H1 (cell line): ENCODE data around the gene LAMB3. TPM values are rescaled to one million over a fixed set of nuclear protein-coding genes. Genes with fewer than 3 reads are reported as not detected.

Experiments
- ATF3 ChIP-seq: IDR thresholded peaks from 2 replicates; pipeline ENCODE4 v1.6.1; 2011; ENCODE audit warnings: low read depth, mild to moderate bottlenecking, low read length; ENCODE audit not compliant: insufficient read depth
- BCL11A ChIP-seq, 2 experiments: IDR thresholded peaks; one replicate each; pipeline ENCODE4 v1.6.1; 2011; ENCODE audit warnings: low read depth in 2 of 2, low read length in 2 of 2, mild to moderate bottlenecking in 2 of 2
- CBX5 ChIP-seq: fragments of 300-800, 300-1000 bp; sonication (generic); IDR thresholded peaks from 2 replicates; pipeline ENCODE4 v1.7.1; 2016; ENCODE audit warnings: antibody characterized with exemption, low read length, low read depth
- CBX8 ChIP-seq: fragments of 300-800, 300-1000 bp; sonication (generic); IDR thresholded peaks from 2 replicates; pipeline ENCODE4 v1.7.1; 2016; ENCODE audit warnings: low read depth, low read length, borderline replicate concordance
- CHD2 ChIP-seq: IDR thresholded peaks from 2 replicates; pipeline ENCODE4 v1.6.1; 2012; ENCODE audit warnings: low read length, improper control_type of control experiment
- EP300 ChIP-seq, 2 experiments: IDR thresholded peaks; 1 replicate in 1 of 2; 2 replicates in 1 of 2; pipeline ENCODE4 v1.6.1; 2011 to 2012; ENCODE audit warnings: low read depth in 2 of 2, low read length in 2 of 2, mild to moderate bottlenecking in 2 of 2, borderline replicate concordance in 1 of 2, inconsistent platforms in 1 of 2, moderate library complexity in 1 of 2
- GABPA ChIP-seq: IDR thresholded peaks from 2 replicates; pipeline ENCODE4 v1.6.1; 2011; ENCODE audit warnings: mild to moderate bottlenecking, low read length, moderate library complexity, borderline replicate concordance; ENCODE audit not compliant: insufficient read depth
- JUN ChIP-seq: IDR thresholded peaks from 2 replicates; pipeline ENCODE4 v1.6.1; 2011; ENCODE audit warnings: low read depth, mild to moderate bottlenecking, improper control_type of control experiment, low read length
- KDM1A ChIP-seq: fragments of 200-600, 300-600 bp; sonication (generic); IDR thresholded peaks from 2 replicates; pipeline ENCODE4 v1.7.1; 2016; ENCODE audit warnings: mild to moderate bottlenecking, low read length, borderline replicate concordance
- MAFK ChIP-seq: IDR thresholded peaks from 2 replicates; pipeline ENCODE4 v1.6.1; 2012; ENCODE audit warnings: low read depth, mild to moderate bottlenecking, improper control_type of control experiment, low read length
- MAX ChIP-seq: IDR thresholded peaks from 2 replicates; pipeline ENCODE4 v1.6.1; 2012; ENCODE audit warnings: inconsistent platforms
- PHF8 ChIP-seq: fragments of 200-600 bp; sonication (generic); conservative IDR thresholded peaks from 2 replicates; pipeline ENCODE4 v1.7.1; 2012; ENCODE audit warnings: low read depth, mild to moderate bottlenecking, inconsistent platforms, low read length, moderate library complexity
- POLR2AphosphoS5 ChIP-seq: IDR thresholded peaks from 2 replicates; pipeline ENCODE4 v1.6.1; 2011; ENCODE audit warnings: low read depth, low read length
- RAD21 ChIP-seq, 2 experiments: IDR thresholded peaks in 1 of 2; conservative IDR thresholded peaks in 1 of 2; 2 replicates each; pipeline ENCODE4 v1.6.1; 2011; ENCODE audit warnings: low read depth in 2 of 2, low read length in 2 of 2, improper control_type of control experiment in 1 of 2, inconsistent platforms in 1 of 2, mild to moderate bottlenecking in 1 of 2, moderate library complexity in 1 of 2
- RBBP5 ChIP-seq: IDR thresholded peaks from 2 replicates; pipeline ENCODE4 v1.7.1; 2012; ENCODE audit warnings: low read depth, mild to moderate bottlenecking, inconsistent platforms, low read length, moderate library complexity, borderline replicate concordance
- SAP30 ChIP-seq: fragments of 300-600 bp; sonication (generic); IDR thresholded peaks from 2 replicates; pipeline ENCODE4 v1.7.1; 2012; ENCODE audit warnings: low read length, moderate library complexity, mild to moderate bottlenecking, inconsistent platforms; ENCODE audit not compliant: insufficient read depth, insufficient replicate concordance
- SP1 ChIP-seq: IDR thresholded peaks from 2 replicates; pipeline ENCODE4 v1.6.1; 2011; ENCODE audit warnings: low read depth, low read length
- SRF ChIP-seq: IDR thresholded peaks from 2 replicates; pipeline ENCODE4 v1.6.1; 2011; ENCODE audit warnings: mild to moderate bottlenecking, low read depth, low read length, moderate library complexity
- SUZ12 ChIP-seq: fragments of 200-600 bp; sonication (generic); IDR thresholded peaks from 2 replicates; pipeline ENCODE4 v1.6.1; 2012; ENCODE audit warnings: mild to moderate bottlenecking, inconsistent platforms, low read length, moderate library complexity, mixed read lengths
- TAF7 ChIP-seq: optimal IDR thresholded peaks from 2 replicates; pipeline ENCODE3; 2011; ENCODE audit warnings: low read depth, mild to moderate bottlenecking, inconsistent platforms, low read length, moderate library complexity, borderline replicate concordance
- TCF12 ChIP-seq: IDR thresholded peaks from 2 replicates; pipeline ENCODE4 v1.6.1; 2011; ENCODE audit warnings: low read depth, mild to moderate bottlenecking, low read length
- TEAD4 ChIP-seq: IDR thresholded peaks from 2 replicates; pipeline ENCODE4 v1.6.1; 2012; ENCODE audit warnings: low read depth, low read length, inconsistent platforms, mixed read lengths
- YY1 ChIP-seq: IDR thresholded peaks from 2 replicates; pipeline ENCODE4 v1.6.1; 2011; ENCODE audit warnings: low read depth, mild to moderate bottlenecking, low read length
- polyA plus RNA-seq, 7 experiments: library from polyadenylated mRNA; depleted of rRNA in 3 of 7; stranded (reverse) in 5 of 7; unstranded in 2 of 7; fragments of >200 nt in 5 of 7; fragments of 200-250 nt in 2 of 7; gene quantifications; 1 replicate in 5 of 7; 2 replicates in 1 of 7; 4 replicates in 1 of 7; pipeline versions ENCODE4 v1.2.1 to v1.2.3, GENCODE V29; 2011 to 2013; ENCODE audit warnings: missing spikeins in 2 of 7, mixed read lengths in 2 of 7
- total RNA-seq: library from RNA; stranded (reverse); fragmentation: NEBNext Ultra II Directional; extraction: Animal tissue kit (Norgen Biotek cat#: 25700); gene quantifications from 2 replicates; pipeline ENCODE4 v1.2.1, GENCODE V29; 2021
- TF ChIP-seq, protein P1 (sequence below): IDR thresholded peaks from 2 replicates; pipeline ENCODE4 v1.6.1; 2012; ENCODE audit warnings: inconsistent platforms

The LAMB3 gene
- total and polyA plus RNA-seq, 2 of the 8 experiments (the other 6 are each of a cell fraction or from before 2014, with no cell fraction given), result 0.45 to 0.50 TPM

GRCh38 chr1:209627732-209628196 lies 24.5 kb downstream of the LAMB3 start (continued):
- TF ChIP-seq, protein P1, sequence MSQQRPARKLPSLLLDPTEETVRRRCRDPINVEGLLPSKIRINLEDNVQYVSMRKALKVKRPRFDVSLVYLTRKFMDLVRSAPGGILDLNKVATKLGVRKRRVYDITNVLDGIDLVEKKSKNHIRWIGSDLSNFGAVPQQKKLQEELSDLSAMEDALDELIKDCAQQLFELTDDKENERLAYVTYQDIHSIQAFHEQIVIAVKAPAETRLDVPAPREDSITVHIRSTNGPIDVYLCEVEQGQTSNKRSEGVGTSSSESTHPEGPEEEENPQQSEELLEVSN, result peak; percentile 59; the same call in 1 of the 2 replicates
- TF ChIP-seq YY1 (peak; percentile 70), TCF12 (peak; percentile 88), JUN (no peak), TAF7 (no peak), RAD21 (IDR thresholded peaks at IDR 0.05 in 1 of 2, conservative IDR thresholded peaks at IDR 0.05 in 1 of 2; ENCODE audit: low read depth in 2 of 2, low read length in 2 of 2) (peak; percentile 94 to 96), GABPA (no peak), EP300 (IDR thresholded peaks at IDR 0.05; ENCODE audit: borderline replicate concordance in 1 of 2, low read depth in 2 of 2, low read length in 2 of 2) (no peak), KDM1A (no peak), MAFK (peak; percentile 63; the same call in 1 of the 2 replicates), CHD2 (0 out of 2 replicates have a peak, but pooled peaks have one; percentile 35), CBX8 (no peak), CBX5 (no peak), BCL11A (IDR thresholded peaks at IDR 0.05; ENCODE audit: low read depth in 2 of 2, low read length in 2 of 2) (no peak), PHF8 (no peak), TEAD4 (no peak), ATF3 (peak; percentile 26; the same call in 1 of the 2 replicates), MAX (peak; percentile 58), SAP30 (no peak), POLR2AphosphoS5 (no peak), SP1 (no peak), RBBP5 (no peak), SUZ12 (no peak), SRF (no peak)
